Endothelial cell of umbilical vein (primary cell): ENCODE results near the gene MFNG. TPM values are rescaled to one million over a fixed set of nuclear protein-coding genes. Genes with fewer than 3 reads are reported as not detected.

Source experiments
- BruUV-seq: library from RNA; stranded (reverse); fragments of 400-500 nt; replicated peaks from 2 replicates; lab custom pipeline; 2021; lab: Mats Ljungman, UMichigan
- CTCF ChIA-PET: fragments of 300-600, 350-600 bp; sonication (Branson Sonifier 250); formaldehyde crosslinking; loops from one replicate; lab custom pipeline; 2021; ENCODE audit warnings: antibody characterized with exemption, inconsistent platforms; lab: Charles Lee
- POLR2A ChIA-PET: fragments of 300-600, 350-600 bp; sonication (Branson Sonifier 250); formaldehyde crosslinking; loops from one replicate; lab custom pipeline; 2021; ENCODE audit warnings: antibody characterized with exemption, inconsistent platforms; lab: Charles Lee
- DNase-seq: peaks from one replicate; pipeline ENCODE4 v3.0.0-alpha.2; 2011; ENCODE audit warnings: low read depth, low spot score
- FAIRE-seq: peaks from 2 replicates; lab custom pipeline; 2011; peaks lifted over from hg19 to GRCh38; lab: Jason Lieb, UNC
- H2AFZ ChIP-seq: 2 replicates; pipeline ENCODE4 v1.6.0; 2012; ENCODE audit warnings: low read depth, low read length, control low read depth, inconsistent platforms
- H3K27ac ChIP-seq: 2 replicates; pipeline ENCODE4 v1.5.1; 2011; ENCODE audit warnings: low read depth, mild to moderate bottlenecking, control low read depth, low read length, moderate library complexity; ENCODE audit not compliant: insufficient read depth
- H3K27me3 ChIP-seq, 2 experiments: 2 replicates each; pipeline versions ENCODE4 v1.6.0 to v1.6.1; 2011; ENCODE audit warnings: low read length in 2 of 2, mixed read lengths in 1 of 2; ENCODE audit not compliant: control insufficient read depth in 2 of 2, insufficient read depth in 2 of 2
- H3K36me3 ChIP-seq, 2 experiments: 2 replicates in 1 of 2; 3 replicates in 1 of 2; pipeline ENCODE4 v1.5.1; 2011; ENCODE audit warnings: low read length in 2 of 2, mild to moderate bottlenecking in 1 of 2, moderate library complexity in 1 of 2; ENCODE audit not compliant: control insufficient read depth in 2 of 2, insufficient read depth in 2 of 2; ENCODE audit errors: extremely low read depth in 1 of 2
- H3K4me1 ChIP-seq: 3 replicates; pipeline ENCODE4 v1.5.1; 2011; ENCODE audit warnings: mild to moderate bottlenecking, low read length; ENCODE audit not compliant: control insufficient read depth, insufficient read depth; ENCODE audit errors: extremely low read depth
- H3K4me2 ChIP-seq: 2 replicates; pipeline ENCODE4 v1.6.1; 2011; ENCODE audit warnings: low read length, control low read depth, mixed read lengths; ENCODE audit not compliant: insufficient read depth
- H3K4me3 ChIP-seq, 3 experiments: fragments of 200-600 bp in 1 of 3; sonication (generic), shearing (Covaris generic) in 1 of 3; replicated peaks in 1 of 3; 2 replicates each; pipeline ENCODE4 v1.5.1; 2011 to 2016; ENCODE audit warnings: control low read depth in 3 of 3, low read length in 3 of 3, mild to moderate bottlenecking in 2 of 3, inconsistent platforms in 1 of 3, low read depth in 1 of 3, moderate library complexity in 1 of 3; ENCODE audit not compliant: insufficient read depth in 1 of 3
- H3K79me2 ChIP-seq: 2 replicates; pipeline ENCODE4 v1.6.0; 2012; ENCODE audit warnings: low read length, inconsistent platforms; ENCODE audit not compliant: control insufficient read depth, insufficient read depth
- H3K9ac ChIP-seq: replicated peaks from 2 replicates; pipeline ENCODE3; 2011; ENCODE audit warnings: low read length, control low read depth; ENCODE audit not compliant: insufficient read depth; ENCODE audit errors: extremely low read depth
- H3K9me1 ChIP-seq: replicated peaks from 3 replicates; pipeline ENCODE4 v1.6.0; 2011; ENCODE audit warnings: mild to moderate bottlenecking, low read length; ENCODE audit not compliant: control insufficient read depth, insufficient read depth; ENCODE audit errors: extremely low read depth
- H3K9me3 ChIP-seq: replicated peaks from 2 replicates; pipeline ENCODE4 v1.5.1; 2012; ENCODE audit warnings: low read length, inconsistent platforms; ENCODE audit not compliant: control insufficient read depth, insufficient read depth
- H4K20me1 ChIP-seq: replicated peaks from 2 replicates; pipeline ENCODE3; 2011; ENCODE audit warnings: mild to moderate bottlenecking, low read length; ENCODE audit not compliant: control insufficient read depth, insufficient read depth; ENCODE audit errors: extremely low read depth
- CTCF ChIP-seq, 2 donors: IDR thresholded peaks; 1 replicate in 1 of 2; 2 replicates in 1 of 2; pipeline ENCODE4 v1.5.1; 2011; ENCODE audit warnings: low read length in 2 of 2, mild to moderate bottlenecking in 2 of 2, moderate library complexity in 2 of 2, control low read depth in 1 of 2, inconsistent platforms in 1 of 2, low read depth in 1 of 2; ENCODE audit not compliant: insufficient read depth in 1 of 2; ENCODE audit errors: extremely low read depth in 1 of 2
- EZH2 ChIP-seq: IDR thresholded peaks from 2 replicates; pipeline ENCODE4 v1.6.1; 2012; ENCODE audit warnings: borderline replicate concordance, low read depth, mild to moderate bottlenecking, moderate library complexity, low read length, inconsistent platforms; ENCODE audit not compliant: severe bottlenecking
- FOS ChIP-seq: IDR thresholded peaks from 2 replicates; pipeline ENCODE4 v1.6.1; 2011; ENCODE audit warnings: mild to moderate bottlenecking, low read length, moderate library complexity, borderline replicate concordance; ENCODE audit not compliant: insufficient read depth
- GATA2 ChIP-seq: IDR thresholded peaks from 2 replicates; pipeline ENCODE4 v1.7.0; 2011; ENCODE audit warnings: low read depth, mild to moderate bottlenecking, moderate library complexity, mixed read lengths, low read length; ENCODE audit not compliant: insufficient read length, insufficient read depth
- JUN ChIP-seq: IDR thresholded peaks from 2 replicates; pipeline ENCODE4 v1.6.1; 2011; ENCODE audit warnings: borderline replicate concordance, low read depth; ENCODE audit not compliant: insufficient read length, insufficient read depth
- MAX ChIP-seq: IDR thresholded peaks from 2 replicates; pipeline ENCODE4 v1.6.1; 2011; ENCODE audit not compliant: insufficient read depth, insufficient read length
- MYC ChIP-seq: IDR thresholded peaks from one replicate; pipeline ENCODE4 v1.6.1; 2011; ENCODE audit warnings: mild to moderate bottlenecking, low read depth, low read length
- POLR2A ChIP-seq: IDR thresholded peaks from 2 replicates; pipeline ENCODE4 v1.6.1; 2012; ENCODE audit warnings: low read depth, mild to moderate bottlenecking, control low read depth, low read length
- POLR2AphosphoS5 ChIP-seq: IDR thresholded peaks from 2 replicates; pipeline ENCODE4 v1.6.1; 2012; ENCODE audit warnings: low read depth, mild to moderate bottlenecking, control low read depth, low read length, moderate library complexity; ENCODE audit not compliant: insufficient read depth
- dilution Hi-C: fragments of 300-500 bp; cut with MboI; formaldehyde crosslinking; loops from one replicate; pipeline ENCODE4 v1.15.0; 2019; ENCODE audit warnings: low sequenced_read_pairs; ENCODE audit not compliant: extremely low pct_ligation_motif_present
- intact Hi-C: fragments of 100-400 bp; cut with micrococcal nuclease; formaldehyde crosslinking; loops from one replicate; pipeline ENCODE4 v1.10.0; 2022
- polyA plus RNA-seq, 4 experiments: library from polyadenylated mRNA; depleted of rRNA in 3 of 4; stranded (reverse) in 3 of 4; unstranded in 1 of 4; fragments of >200 nt; gene quantifications; 2 replicates each; pipeline versions ENCODE4 v1.2.1 to v1.2.3, GENCODE V29; 2011 to 2012; ENCODE audit warnings: missing spikeins in 1 of 4
- total RNA-seq: library from RNA; stranded (reverse); gene quantifications from 2 replicates; pipeline ENCODE4 v1.2.3, GENCODE V29; 2021

MFNG gene
- total and polyA plus RNA-seq, 2 donors (not counting 3 experiments of a cell fraction or from before 2014, with no cell fraction given): 188 to 257 TPM

GRCh38 chr22:37483050-37483449 is 3.1 kb downstream of the MFNG start:
- peak overlapping the region; percentile 48 for H3K4me2 ChIP-seq
- peak overlapping the region; percentile 19 for H3K9ac ChIP-seq
- H3K27ac ChIP-seq: peak overlapping the region; percentile 83
- intact Hi-C loops (no loop called here), dilution Hi-C loops (no loop called here)
- DNase-seq (no peak), FAIRE-seq (no peak)
- no peaks in the 10 kb centered on the region for H3K27me3 ChIP-seq
- peaks cover 34% of the 10 kb centered on the region for H3K4me1 ChIP-seq
- H3K9me3 ChIP-seq: no peaks in the 10 kb centered on the region
- CTCF ChIA-PET: interaction anchor here (0.9 to 3.6 kb wide), 5 partner anchors 10 to 79 kb away, joined by 3 to 18 read pairs (median 3); no protein-coding TSS in a partner anchor
- H2AFZ ChIP-seq: no peak overlapping the region
- no TSS peak for BruUV-seq
- peak overlapping the region in 1 of 3 experiments; percentile 18 for H3K4me3 ChIP-seq
- H3K79me2 ChIP-seq: peaks cover 66% of the 10 kb centered on the region
- H4K20me1 ChIP-seq: no peaks in the 10 kb centered on the region
- peaks cover 2 to 19% of the 10 kb centered on the region in 2 experiments for H3K36me3 ChIP-seq
- POLR2A ChIA-PET: interaction anchor here (0.7 kb wide), 1 partner anchor 29 kb away, joined by 3 read pairs; no protein-coding TSS in a partner anchor
- TF ChIP-seq FOS (no peak), MAX (no peak), MYC (no peak), JUN (no peak), CTCF (IDR thresholded peaks at IDR 0.05; ENCODE audit: extremely low read depth in 1 of 2, insufficient read depth in 1 of 2, low read depth in 1 of 2, low read length in 2 of 2) (no peak), EZH2 (no peak), POLR2A (no peak), GATA2 (no peak), POLR2AphosphoS5 (no peak)
- H3K9me1 ChIP-seq: no peaks in the 10 kb centered on the region
